RCC 7860 (cell line): ENCODE measurements around the gene ERBIN.
"Not testable (repeated sequence)": the region's sequence is repeated elsewhere in the genome, so short reads cannot be mapped to it uniquely, and the experiment has no call there.

Source experiments
- DNase-seq: peaks from one replicate; pipeline ENCODE4 v3.0.0-alpha.2; 2015; ENCODE audit warnings: low spot score
- FAIRE-seq: peaks from 2 replicates; lab custom pipeline; 2012; peaks lifted over from hg19 to GRCh38; lab: Jason Lieb, UNC

ERBIN gene

DNA sequence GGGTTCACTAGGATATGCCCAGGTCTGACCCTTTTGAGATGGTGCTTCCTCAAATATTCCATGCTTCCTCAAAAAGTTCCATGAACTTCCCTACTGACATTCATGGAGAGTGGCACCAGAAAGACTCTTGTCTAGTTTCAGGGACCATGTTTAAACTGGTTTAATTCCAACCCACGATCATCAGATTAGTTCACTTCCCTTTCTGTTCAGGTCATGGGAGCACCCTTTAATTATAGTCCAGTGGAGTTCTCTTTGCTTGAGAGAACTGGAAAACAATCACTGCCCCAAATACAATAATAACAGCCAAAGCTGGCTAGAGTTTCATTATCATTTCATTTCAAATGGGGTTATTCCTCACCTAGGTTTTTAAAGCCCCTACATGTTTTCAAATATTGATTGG lies 9.7 kb upstream of the ERBIN start:
- DNase-seq, result no peak
- FAIRE-seq, result no peak

DNA sequence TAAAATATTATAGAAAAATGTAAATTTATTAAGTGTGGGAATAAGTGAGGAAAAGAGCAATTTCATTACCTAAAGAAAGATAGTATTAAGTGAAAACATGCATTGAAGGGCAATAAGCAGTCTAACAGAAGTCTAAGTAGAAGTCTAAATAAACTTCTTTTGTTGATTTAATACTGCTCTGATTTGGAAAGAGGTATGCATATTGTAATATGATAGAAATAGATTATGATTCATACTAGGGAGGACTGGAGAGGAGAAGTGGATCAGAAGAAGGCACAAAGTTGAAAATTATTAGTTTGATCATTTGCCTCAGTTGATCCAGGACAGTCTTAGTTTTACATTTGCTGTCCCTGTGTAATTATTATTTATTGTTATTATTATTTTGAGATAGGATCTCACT lies 6.6 kb upstream of the ERBIN start:
- DNase-seq, result no peak
- no peak for FAIRE-seq

DNA sequence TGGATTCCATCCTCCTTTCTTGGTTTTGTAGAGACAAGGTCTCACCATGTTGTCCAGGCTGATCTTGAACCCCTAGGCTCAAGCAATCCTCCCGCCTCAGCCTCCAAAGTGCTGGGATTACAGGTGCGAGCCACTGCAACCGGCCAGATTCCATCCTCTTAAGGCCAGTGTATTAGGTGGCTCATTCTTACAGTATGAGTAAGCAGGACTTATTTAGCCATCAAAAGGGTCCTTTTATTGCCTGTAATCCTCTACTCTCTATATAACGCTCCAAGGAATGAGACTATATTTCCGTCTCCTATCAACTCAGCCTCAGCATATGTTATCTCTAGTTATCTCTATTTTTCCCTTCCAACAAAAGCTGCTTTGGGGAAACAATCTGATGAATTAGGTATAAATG lies 3.0 kb upstream of the ERBIN start:
- no peak for DNase-seq
- no peak for FAIRE-seq

DNA sequence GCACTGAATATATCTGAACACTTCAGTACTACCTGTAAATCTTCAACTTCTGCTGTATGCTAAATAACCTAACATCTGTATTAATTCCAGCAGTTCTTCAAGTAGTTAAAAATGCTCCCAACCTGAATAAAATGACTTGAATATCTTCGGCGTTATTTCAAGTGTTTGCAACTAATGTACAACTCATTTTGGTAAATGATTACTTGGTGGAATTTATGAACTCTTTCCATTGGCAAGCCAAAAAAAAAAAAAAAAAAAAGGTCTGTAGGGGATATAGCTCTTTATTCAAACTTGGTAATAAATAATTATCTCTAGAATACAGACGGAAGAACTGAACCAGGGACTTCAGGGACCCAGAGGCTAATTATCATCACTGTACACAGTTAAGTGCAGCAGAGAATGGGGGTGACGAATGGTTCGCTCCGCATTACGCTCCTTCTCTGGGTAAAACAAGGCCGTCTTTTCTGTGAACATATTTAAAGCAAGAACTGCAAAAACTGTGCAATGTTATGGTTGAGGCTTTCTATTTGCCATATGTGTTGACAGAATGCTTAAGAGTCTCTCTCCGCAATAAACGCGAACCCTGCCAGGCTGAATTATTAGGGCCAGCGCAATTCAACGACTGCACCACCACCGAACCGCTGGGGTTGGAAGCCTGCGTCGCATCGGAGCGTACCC lies 1.9 kb upstream of the ERBIN start:
- DNase-seq (no peak), FAIRE-seq (peak; percentile 42)

DNA sequence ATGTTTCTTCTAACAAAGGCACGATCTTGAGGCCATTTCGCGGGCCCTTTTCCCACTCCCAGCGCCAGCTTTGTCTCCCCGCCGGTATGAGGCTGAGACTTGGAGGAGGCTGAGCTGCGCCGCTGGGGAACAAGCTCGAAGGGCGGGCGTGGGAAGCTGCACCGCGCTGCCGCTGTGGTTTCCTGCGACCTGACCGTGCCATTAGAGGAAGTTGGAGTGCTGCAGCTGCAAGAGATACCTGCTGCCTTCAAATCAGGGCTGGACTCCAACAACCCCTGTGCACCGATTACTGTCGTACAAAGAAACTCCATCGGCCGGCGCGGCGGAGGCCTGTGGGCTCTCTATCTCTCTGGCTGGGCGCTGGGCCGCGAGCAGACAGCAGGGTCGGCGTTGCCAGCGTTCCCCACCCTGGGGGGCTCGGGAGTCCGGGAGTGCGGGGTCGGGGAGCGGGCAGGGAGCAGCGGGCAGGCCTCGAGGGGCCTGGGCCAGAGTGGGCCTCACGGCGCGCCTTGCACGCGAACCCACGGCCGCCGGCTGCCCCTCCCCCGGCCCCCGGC lies 1.3 kb upstream of the ERBIN start:
- DNase-seq, result peak; percentile 25
- FAIRE-seq, result no peak

DNA sequence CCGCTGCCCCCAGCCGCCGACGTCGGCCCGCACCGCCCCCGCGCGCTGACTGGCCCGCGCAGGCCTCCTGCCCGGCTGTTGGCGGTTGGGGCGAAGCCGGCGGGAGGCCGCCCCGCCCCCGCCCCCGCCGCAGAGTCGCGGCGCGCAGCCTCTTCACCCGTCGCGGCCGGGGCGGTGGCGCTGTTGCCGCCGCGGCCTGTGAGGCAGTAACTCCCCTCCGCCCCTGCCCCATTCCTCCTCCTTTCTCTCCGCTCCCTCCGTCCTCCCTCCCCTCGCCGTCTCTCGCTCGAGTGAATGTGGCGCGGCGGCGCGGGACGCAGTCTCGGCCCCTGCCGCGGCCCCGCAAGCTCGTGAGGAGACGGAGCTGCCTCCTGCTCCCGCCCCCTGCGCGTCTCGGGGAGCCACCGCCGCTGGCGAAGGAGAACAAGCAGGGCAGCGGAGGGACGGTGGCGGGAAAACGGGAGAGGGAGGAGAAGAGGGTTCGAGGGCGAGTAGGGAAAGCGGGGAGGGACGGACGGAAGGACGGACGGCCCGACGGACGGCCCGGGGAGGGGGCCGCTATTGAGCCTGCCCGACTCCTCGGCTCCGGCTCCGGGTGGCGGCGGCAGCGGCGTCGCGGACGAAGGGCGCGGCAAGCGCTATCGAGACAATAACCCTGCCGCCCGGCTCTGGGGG lies 637 bp upstream of the ERBIN start:
- no peak for FAIRE-seq
- peak; percentile 64 for DNase-seq

DNA sequence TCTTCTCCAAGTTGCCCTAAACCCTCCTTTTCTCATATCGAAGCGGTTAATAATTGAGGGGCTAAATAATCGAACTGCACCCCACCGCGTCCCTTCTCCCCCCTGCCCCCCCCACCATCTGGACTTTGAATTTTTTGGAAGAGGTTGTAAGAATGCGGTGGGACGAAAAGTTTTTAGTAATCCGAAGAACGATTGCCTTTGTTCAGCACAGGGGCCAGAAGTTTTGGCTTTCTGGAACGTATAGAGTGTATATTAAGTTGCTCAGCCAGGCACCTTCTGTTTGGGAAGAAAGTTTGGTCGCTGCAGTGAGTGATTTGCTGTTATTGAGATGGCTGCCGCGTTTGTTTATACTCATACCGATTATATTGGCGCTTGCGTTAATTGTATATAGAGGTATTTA lies 518 bp downstream of the ERBIN start:
- no peak for FAIRE-seq
- no peak for DNase-seq

DNA sequence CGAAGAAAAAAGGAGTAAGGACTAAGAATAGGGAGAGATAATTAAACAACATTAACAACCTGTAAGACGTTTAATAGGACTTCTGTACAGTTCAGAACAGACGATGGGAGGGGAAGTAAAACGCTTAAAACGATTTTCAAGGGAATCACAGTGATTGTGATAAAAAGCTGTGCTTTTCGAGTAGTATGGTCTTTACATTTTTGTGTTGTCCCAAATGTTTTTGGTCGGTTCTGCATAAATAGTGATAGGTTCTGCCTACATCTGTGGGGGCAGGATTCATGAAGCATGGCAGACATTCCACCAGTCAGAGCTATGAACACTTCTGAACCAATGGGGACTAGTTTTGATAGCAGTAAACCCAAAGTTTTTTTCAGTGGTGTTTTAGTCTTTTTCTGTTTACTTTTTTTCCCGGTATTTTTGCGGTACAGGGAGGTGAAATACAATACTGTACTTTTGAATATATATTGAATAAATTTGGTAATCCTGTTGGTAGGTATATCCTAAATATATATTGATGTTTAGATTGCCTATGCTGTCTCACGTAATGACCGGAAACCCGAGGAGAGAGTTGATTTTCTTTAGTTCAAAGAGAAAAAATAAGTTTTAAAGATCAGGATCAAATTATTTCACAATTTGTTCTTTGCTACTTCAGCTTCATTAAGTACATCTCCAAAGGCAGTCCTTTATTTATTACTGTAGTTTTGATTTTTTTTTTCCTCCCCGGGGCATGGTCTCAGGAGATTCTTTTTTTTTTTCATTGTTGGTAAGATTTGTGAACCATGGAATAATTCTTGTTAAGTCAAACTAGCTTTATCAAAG lies 1.3 kb downstream of the ERBIN start:
- DNase-seq (peak; percentile 32), FAIRE-seq (peak; percentile 24)

DNA sequence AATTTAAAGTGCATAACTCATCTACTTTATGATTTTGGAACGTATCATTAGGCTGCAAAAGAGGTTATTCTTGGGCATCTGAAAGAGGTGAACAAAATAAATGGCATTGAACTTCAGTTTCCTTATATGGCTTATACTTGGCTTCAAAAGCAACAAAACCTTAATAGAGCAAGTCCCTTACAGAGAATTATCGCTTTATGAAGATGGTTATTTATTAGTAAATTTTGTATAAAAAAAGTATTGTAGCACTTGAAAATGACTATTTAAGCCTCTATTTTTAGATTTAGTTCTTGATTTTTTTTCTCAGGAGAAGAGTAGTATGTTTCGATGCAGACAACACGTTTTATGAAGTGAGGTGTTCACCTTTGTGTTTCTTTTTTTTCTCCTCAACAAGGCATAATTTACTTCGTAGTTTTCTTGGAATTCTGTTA lies 2.0 kb downstream of the ERBIN start:
- DNase-seq (no peak), FAIRE-seq (no peak)

DNA sequence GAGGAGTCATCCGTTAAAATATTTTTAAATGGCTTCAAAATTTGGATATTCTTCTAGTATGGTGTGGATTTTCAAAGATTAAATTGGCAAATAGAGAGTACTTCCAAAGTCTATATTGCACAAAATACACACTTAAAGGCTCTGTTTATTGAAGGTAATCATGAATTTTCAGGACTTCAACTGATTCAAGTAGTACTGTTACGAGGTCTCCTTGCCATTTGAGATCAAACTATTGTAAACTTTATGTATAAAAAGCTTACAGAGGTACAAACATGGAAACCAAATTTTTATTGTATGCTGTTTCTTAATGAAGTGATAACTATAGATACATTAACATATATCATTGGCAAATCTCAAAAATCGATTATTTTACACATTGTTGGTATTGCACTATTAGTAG lies 2.5 kb downstream of the ERBIN start:
- no peak for DNase-seq
- no peak for FAIRE-seq

DNA sequence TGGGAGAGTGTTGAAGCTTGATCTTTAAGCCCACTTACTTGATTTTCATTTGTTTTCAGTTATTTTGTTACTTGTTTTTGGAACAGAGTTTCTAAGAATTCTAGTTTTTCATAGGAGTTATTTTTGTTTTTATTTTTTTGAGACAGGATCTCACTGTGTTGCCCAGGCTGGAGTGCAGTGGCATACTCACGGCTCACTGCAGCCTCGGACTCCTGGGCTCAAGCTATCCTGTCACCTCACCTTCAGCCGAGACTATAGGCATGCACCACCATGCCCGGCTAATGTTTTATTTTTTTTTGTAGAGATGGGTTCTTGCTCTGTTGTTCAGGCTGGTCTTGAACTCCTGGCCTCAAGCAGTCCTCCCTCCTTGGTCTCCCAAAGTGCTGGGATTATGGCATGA lies 6.3 kb downstream of the ERBIN start:
- FAIRE-seq (no peak), DNase-seq (no peak)

DNA sequence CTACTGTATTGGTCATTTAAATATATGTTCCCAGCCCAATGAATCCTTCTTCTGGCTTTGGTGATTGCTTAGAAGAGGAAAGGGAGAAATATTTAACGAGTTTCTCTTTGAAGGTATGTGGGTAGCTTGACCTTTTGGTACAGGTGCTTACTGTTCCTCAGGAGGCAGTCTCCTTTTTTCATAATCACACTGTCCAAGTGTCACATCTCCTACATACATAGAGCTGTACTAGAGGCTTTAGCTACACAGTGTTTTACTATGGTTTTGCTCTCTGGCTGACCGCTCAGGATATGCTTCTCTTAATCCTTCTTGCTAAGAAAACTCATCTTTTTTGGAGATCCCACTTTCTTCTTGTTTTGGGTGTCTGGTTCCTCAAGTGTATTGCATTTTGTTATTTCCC lies 6.9 kb downstream of the ERBIN start:
- FAIRE-seq (no peak), DNase-seq (no peak)

DNA sequence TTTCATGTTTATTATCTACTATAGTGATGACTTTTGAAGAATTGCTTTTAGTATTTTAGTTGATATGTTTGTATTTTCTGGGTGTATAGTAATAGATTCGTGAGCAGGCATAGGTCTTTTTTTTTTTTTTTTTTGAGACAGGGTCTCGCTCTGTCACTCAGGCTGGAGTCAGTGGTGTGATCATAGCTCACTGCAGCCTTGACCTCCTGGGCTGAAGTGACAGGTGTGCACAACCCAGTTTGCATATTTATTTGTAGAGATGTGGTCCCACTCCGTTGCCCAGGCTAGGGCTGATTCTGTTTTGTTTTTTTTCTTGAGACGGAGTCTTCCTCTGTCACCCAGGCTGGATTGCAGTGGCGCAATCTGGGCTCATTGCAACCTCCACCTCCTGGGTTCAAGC lies 11.9 kb downstream of the ERBIN start:
- DNase-seq (no peak), FAIRE-seq (no peak)

DNA sequence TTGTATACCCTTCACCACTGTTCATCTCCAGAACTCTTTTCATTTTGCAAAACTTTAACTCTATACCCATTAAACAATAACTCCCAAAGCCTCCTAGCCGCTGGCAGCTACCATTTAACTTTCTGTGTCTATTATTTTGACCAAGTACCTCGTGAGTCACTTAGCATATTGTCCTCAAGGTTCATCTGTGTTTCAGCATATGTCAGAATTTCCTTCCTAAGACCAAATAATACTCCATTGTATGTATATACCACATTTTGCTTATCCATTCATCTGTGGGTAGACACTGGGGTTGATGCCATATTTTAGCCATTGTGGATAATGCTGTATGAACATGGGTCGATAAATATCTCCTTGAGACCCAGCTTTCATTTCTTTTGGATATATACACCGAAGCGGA lies 17.4 kb downstream of the ERBIN start:
- no peak for DNase-seq
- no peak for FAIRE-seq

DNA sequence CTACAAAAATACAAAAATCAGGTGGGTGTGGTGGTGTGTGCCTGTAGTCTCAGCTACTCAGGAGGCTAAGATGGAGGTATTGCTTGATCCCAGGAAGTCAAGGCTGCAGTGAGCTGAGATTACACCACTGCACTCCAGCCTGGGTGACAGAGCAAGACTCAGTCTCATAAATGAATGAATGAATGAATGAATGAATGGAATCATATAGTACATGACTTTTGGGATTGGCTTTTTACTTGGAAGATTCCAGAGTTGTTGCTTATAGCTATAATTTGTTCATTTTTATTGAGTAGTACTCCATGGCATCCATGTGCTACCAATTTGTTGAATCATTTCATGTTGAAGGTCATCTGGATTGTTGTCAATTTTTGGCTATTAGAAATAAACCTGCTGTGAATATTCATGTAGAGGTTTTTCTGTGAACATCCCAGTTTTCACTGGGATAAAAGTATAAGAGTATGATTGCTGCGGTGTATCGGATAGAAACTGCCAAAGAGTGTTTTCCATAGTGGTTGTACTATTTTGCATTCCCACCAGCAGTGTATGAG lies 19.9 kb downstream of the ERBIN start:
- DNase-seq (no peak), FAIRE-seq (no peak)

DNA sequence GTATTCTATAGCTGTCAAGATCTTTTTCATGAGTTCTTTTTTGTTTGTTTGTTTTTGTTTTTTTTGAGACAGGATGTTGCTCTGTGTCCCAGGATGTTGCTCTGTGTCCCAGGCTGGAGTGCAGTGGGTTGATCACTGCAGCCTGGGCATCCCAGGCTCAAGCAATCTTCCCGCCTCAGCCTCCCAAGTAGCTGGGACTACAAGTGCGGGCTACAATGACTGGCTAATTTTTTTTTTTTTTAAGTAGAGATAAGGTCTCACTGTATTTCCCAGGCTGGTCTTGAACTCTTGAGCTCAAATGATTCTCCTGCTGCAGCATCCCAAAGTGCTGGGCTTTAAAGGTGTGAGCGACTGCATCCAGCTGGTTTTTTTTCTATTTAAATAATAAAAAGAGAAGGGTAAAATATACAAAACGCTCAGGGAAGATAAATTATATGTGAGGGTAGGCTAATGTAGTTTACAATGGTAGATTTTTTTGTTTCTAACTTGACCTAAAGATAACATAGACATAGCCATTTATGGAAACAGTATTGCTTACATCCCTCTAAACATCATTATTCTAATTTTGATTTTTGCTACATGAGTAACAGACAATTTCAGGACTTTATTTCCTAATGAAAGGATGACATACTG lies 21.9 kb downstream of the ERBIN start:
- DNase-seq, result no peak
- FAIRE-seq, result no peak

DNA sequence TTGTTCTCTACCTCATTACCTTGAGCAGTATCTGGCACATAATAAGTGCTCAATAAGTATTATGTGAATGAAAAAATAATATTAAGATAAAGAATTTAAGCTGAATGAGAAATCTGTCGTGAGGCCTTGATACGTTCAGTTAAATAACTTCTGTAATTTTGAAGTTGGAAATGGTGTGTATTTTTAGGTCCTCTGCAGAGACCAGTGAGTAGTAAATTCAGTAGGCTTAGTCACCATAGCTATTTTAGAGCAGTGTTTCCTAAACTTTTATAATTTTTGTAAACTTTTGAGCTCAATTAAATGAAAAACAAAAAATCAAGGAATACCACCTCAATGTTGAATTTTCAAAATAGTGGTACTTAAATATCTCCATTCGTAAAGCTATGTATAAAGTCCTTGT lies 25.0 kb downstream of the ERBIN start:
- FAIRE-seq (no peak), DNase-seq (no peak)

DNA sequence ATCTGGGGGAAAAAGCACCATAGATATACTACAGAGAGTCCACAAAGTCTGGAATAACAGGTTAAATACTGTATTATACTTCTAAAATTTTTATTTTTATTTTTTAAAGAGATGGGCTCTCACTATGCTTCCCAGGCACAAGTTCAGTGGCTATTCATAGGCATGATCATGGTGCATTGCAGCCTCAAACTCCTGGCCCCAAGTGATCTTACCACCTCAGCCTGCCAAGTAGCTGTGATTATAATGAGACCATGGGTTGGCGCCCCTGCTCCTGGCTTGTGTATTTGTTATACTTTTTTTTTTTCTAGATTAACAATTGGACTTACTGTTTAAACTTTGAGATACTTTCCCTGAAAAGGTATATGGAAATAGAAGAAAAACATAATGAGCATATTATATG lies 25.9 kb downstream of the ERBIN start:
- FAIRE-seq (no peak), DNase-seq (no peak)

DNA sequence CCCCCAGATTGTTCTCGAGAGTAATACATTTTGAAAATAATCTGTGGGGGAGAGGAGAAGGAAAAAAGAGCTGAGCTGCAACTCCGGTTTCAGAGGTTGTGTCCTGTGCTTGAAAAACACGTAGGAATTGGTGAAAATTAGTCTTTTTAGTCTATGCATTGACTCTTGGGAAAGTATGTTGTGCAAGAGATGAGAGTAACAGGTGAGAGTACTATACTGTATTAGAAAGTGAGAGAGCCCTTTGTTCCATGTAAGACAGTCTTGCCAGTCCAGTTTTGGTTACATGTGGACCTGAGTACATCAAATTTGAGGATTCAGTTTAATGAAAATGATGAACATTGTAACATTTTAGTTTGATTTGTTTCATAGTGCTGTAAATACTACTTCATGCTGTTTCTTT lies 27.8 kb downstream of the ERBIN start:
- no peak for DNase-seq
- FAIRE-seq, result no peak

DNA sequence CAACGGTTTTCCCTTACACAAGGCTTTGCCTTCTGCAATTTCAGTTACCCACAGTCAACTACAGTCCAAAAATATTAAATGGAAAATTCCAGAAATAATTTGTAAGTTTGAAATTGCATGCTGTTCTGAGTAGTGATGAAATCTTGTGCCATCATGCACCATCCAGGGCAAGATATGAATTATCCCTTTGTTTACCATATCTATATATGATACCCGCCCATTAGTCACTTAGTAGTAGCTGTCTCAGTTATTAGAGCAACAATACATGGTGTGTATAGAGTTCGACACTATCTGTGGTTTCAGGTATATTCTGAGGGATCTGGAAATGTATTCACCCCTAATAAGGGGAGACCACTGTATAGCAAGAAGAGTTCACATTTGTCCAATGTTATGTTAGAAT lies 29.4 kb downstream of the ERBIN start:
- no peak for FAIRE-seq
- no peak for DNase-seq

DNA sequence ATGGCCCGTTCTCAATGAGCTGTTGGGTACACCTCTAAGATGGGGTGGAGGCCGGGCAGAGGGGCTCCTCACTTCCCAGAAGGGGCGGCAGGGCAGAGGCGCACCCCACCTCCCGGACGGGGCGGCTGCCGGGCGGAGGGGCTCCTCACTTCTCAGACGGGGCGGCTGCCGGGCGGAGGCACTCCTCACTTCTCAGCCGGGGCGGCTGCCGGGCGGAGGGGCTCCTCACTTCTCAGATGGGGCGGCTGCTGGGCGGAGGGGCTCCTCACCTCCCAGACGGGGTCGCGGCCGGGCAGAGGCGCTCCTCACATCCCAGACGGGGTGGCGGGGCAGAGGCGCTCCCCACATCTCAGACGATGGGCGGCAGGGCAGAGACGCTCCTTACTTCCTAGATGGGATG lies 31.3 kb downstream of the ERBIN start:
- FAIRE-seq, result not testable (repeated sequence)

More for the DNA sequence above, 31.3 kb downstream of the ERBIN start:
- not testable (repeated sequence) for DNase-seq
